Effector memory CD8-positive, alpha-beta T cell (primary cell): Measurements from ENCODE around the gene KCNIP4.

Experiments used
- ATAC-seq: fragments of 150-1000 bp; cut with Tn5 transposase; replicated peaks from 2 replicates; pipeline ENCODE4 v1.10.0; 2021; ENCODE audit warnings: mild to moderate bottlenecking, moderate library complexity
- DNase-seq, 3 experiments: peaks; one replicate each; pipeline ENCODE4 v3.0.0; 2021
- H3K27ac Mint-ChIP-seq, 2 donors: one replicate each; pipeline ENCODE4 v1.8.0; 2022; ENCODE audit warnings: mild to moderate bottlenecking in 2 of 2, mixed read lengths in 2 of 2, moderate library complexity in 2 of 2
- H3K27me3 Mint-ChIP-seq, 2 donors: one replicate each; pipeline ENCODE4 v1.8.0; 2022; ENCODE audit warnings: mixed read lengths in 2 of 2
- H3K36me3 Mint-ChIP-seq: one replicate; pipeline ENCODE4 v1.8.0; 2022; ENCODE audit warnings: mild to moderate bottlenecking, moderate library complexity, mixed read lengths; ENCODE audit not compliant: insufficient read depth
- H3K4me1 Mint-ChIP-seq, 2 donors: one replicate each; pipeline ENCODE4 v1.8.0; 2022; ENCODE audit warnings: low read depth in 2 of 2, mixed read lengths in 2 of 2
- H3K4me3 Mint-ChIP-seq, 2 donors: one replicate each; pipeline ENCODE4 v1.8.0; 2022; ENCODE audit warnings: mild to moderate bottlenecking in 2 of 2, mixed read lengths in 2 of 2, moderate library complexity in 2 of 2
- H3K9me3 Mint-ChIP-seq, 2 donors: one replicate each; pipeline ENCODE4 v1.8.0; 2022; ENCODE audit warnings: mixed read lengths in 2 of 2

Gene KCNIP4

GRCh38 chr4:20723463-20723862 is 1225.1 kb downstream of the KCNIP4 start:
- Mint-ChIP-seq H3K9me3 (peaks cover 0 to 2% of the 10 kb centered on the region in 2 donors), H3K27me3 (no peaks in the 10 kb centered on the region), H3K36me3 (peaks cover 23% of the 10 kb centered on the region), H3K27ac (peak overlapping the region in 1 of 2 donors; percentile 21), H3K4me1 (no peaks in the 10 kb centered on the region), H3K4me3 (no peak overlapping the region)
- ATAC-seq = no peak
- no peak for DNase-seq

- H3K4me3 Mint-ChIP-seq = no peak overlapping the region
- ATAC-seq (no peak), DNase-seq (no peak)
- peak overlapping the region in 1 of 2 donors; percentile 21 for H3K27ac Mint-ChIP-seq
- H3K4me1 Mint-ChIP-seq = peaks cover 0 to 3% of the 10 kb centered on the region in 2 donors
- H3K36me3 Mint-ChIP-seq = peaks cover 23% of the 10 kb centered on the region
- H3K9me3 Mint-ChIP-seq = peaks cover 0 to 2% of the 10 kb centered on the region in 2 donors
- H3K27me3 Mint-ChIP-seq = no peaks in the 10 kb centered on the region
Measured at GRCh38 chr4:20723019-20723418, 1225.6 kb downstream of the KCNIP4 start.

GRCh38 chr4:20711335-20711734 is 1237.2 kb downstream of the KCNIP4 start:
- ATAC-seq = no peak
- no peak for DNase-seq
- H3K36me3 Mint-ChIP-seq = peaks cover 38% of the 10 kb centered on the region
- peaks cover 0 to under 1% of the 10 kb centered on the region in 2 donors for H3K9me3 Mint-ChIP-seq
- peak overlapping the region in 1 of 2 donors; percentile 59 for H3K27ac Mint-ChIP-seq
- no peak overlapping the region for H3K4me3 Mint-ChIP-seq
- no peaks in the 10 kb centered on the region for H3K27me3 Mint-ChIP-seq
- peaks cover 0 to 4% of the 10 kb centered on the region in 2 donors for H3K4me1 Mint-ChIP-seq

- Mint-ChIP-seq H3K27me3 (peaks cover 6 to 7% of the 10 kb centered on the region in 2 donors), H3K27ac (peak within 1 kb of the TSS; percentile 98 to 99), H3K36me3 (peaks cover 28% of the 10 kb centered on the region), H3K4me3 (peak within 1 kb of the TSS; percentile 93 to 96), H3K9me3 (no peaks in the 10 kb centered on the region), H3K4me1 (peaks cover 17 to 21% of the 10 kb centered on the region in 2 donors)
- ATAC-seq (peak; percentile 96), DNase-seq (peak; percentile 88 to 90 (median 90))
Measured at GRCh38 chr4:20700007-20700761, 1248.4 kb downstream of the KCNIP4 start, which contains the start of gene PACRGL. Gene PACRGL, plus strand, starts transcription at chr4:20700458. Its CDS starts 4,024 bp downstream, at chr4:20704482.

- H3K27ac Mint-ChIP-seq = no peak overlapping the region
- no peak for ATAC-seq
- H3K9me3 Mint-ChIP-seq = no peaks in the 10 kb centered on the region
- H3K27me3 Mint-ChIP-seq = peaks cover 11 to 12% of the 10 kb centered on the region in 2 donors
- peaks cover 19% of the 10 kb centered on the region for H3K36me3 Mint-ChIP-seq
- no peak for DNase-seq
- peak overlapping the region; percentile 93 to 96 for H3K4me3 Mint-ChIP-seq
- H3K4me1 Mint-ChIP-seq = peaks cover 16 to 21% of the 10 kb centered on the region in 2 donors
Measured at GRCh38 chr4:20698820-20699219, 1249.8 kb downstream of the KCNIP4 start.

GRCh38 chr4:20698382-20698781 is 1250.2 kb downstream of the KCNIP4 start:
- Mint-ChIP-seq H3K27me3 (peaks cover 13 to 16% of the 10 kb centered on the region in 2 donors), H3K9me3 (no peaks in the 10 kb centered on the region), H3K27ac (peak overlapping the region in 1 of 2 donors; percentile 35), H3K4me3 (no peak overlapping the region), H3K4me1 (peaks cover 15 to 21% of the 10 kb centered on the region in 2 donors), H3K36me3 (peaks cover 19% of the 10 kb centered on the region)
- ATAC-seq = no peak
- DNase-seq = no peak

- ATAC-seq = no peak
Measured at GRCh38 chr4:20696815-20697214, 1251.8 kb downstream of the KCNIP4 start.

GRCh38 chr4:20687864-20688263 is 1260.7 kb downstream of the KCNIP4 start:
- no peak for DNase-seq
- Mint-ChIP-seq H3K27ac (no peak overlapping the region), H3K9me3 (no peaks in the 10 kb centered on the region), H3K4me3 (no peak overlapping the region), H3K36me3 (no peaks in the 10 kb centered on the region), H3K4me1 (no peaks in the 10 kb centered on the region), H3K27me3 (peaks cover 0 to 8% of the 10 kb centered on the region in 2 donors)
- ATAC-seq = no peak

More at GRCh38 chr4:20696815-20697214, 1251.8 kb downstream of the KCNIP4 start:
- Mint-ChIP-seq H3K4me3 (no peak overlapping the region), H3K36me3 (peaks cover 19% of the 10 kb centered on the region), H3K4me1 (peaks cover 13 to 15% of the 10 kb centered on the region in 2 donors), H3K9me3 (no peaks in the 10 kb centered on the region), H3K27me3 (peaks cover 13 to 16% of the 10 kb centered on the region in 2 donors), H3K27ac (no peak overlapping the region)
- DNase-seq = no peak

- no peaks in the 10 kb centered on the region for H3K4me1 Mint-ChIP-seq
- DNase-seq = no peak
- no peak overlapping the region for H3K27ac Mint-ChIP-seq
- peaks cover 10 to 20% of the 10 kb centered on the region in 2 donors for H3K27me3 Mint-ChIP-seq
- ATAC-seq = no peak
- no peak overlapping the region for H3K4me3 Mint-ChIP-seq
- H3K9me3 Mint-ChIP-seq = no peaks in the 10 kb centered on the region
- H3K36me3 Mint-ChIP-seq = no peaks in the 10 kb centered on the region
Measured at GRCh38 chr4:20684852-20685763, 1263.5 kb downstream of the KCNIP4 start.

- no peak overlapping the region for H3K4me3 Mint-ChIP-seq
- no peaks in the 10 kb centered on the region for H3K36me3 Mint-ChIP-seq
- peaks cover 10 to 17% of the 10 kb centered on the region in 2 donors for H3K27me3 Mint-ChIP-seq
- no peak for ATAC-seq
- no peaks in the 10 kb centered on the region for H3K4me1 Mint-ChIP-seq
- H3K27ac Mint-ChIP-seq = no peak overlapping the region
- DNase-seq = no peak
- H3K9me3 Mint-ChIP-seq = no peaks in the 10 kb centered on the region
Measured at GRCh38 chr4:20683766-20684165, 1264.8 kb downstream of the KCNIP4 start.

GRCh38 chr4:20682853-20683252 is 1265.7 kb downstream of the KCNIP4 start:
- Mint-ChIP-seq H3K27ac (no peak overlapping the region), H3K36me3 (no peaks in the 10 kb centered on the region), H3K27me3 (peaks cover 10 to 26% of the 10 kb centered on the region in 2 donors), H3K9me3 (no peaks in the 10 kb centered on the region), H3K4me1 (no peaks in the 10 kb centered on the region), H3K4me3 (no peak overlapping the region)
- ATAC-seq (no peak), DNase-seq (no peak)

GRCh38 chr4:20681271-20681670 is 1267.3 kb downstream of the KCNIP4 start:
- no peak for ATAC-seq
- no peaks in the 10 kb centered on the region for H3K9me3 Mint-ChIP-seq
- H3K4me1 Mint-ChIP-seq = no peaks in the 10 kb centered on the region
- H3K36me3 Mint-ChIP-seq = no peaks in the 10 kb centered on the region
- DNase-seq = no peak
- peaks cover 19 to 42% of the 10 kb centered on the region in 2 donors for H3K27me3 Mint-ChIP-seq
- H3K27ac Mint-ChIP-seq = no peak overlapping the region
- no peak overlapping the region for H3K4me3 Mint-ChIP-seq

GRCh38 chr4:20680736-20681135 is 1267.8 kb downstream of the KCNIP4 start:
- DNase-seq (no peak), ATAC-seq (no peak)
- peaks cover 25 to 47% of the 10 kb centered on the region in 2 donors for H3K27me3 Mint-ChIP-seq
- no peaks in the 10 kb centered on the region for H3K4me1 Mint-ChIP-seq
- H3K27ac Mint-ChIP-seq = no peak overlapping the region
- H3K9me3 Mint-ChIP-seq = no peaks in the 10 kb centered on the region
- H3K4me3 Mint-ChIP-seq = no peak overlapping the region
- no peaks in the 10 kb centered on the region for H3K36me3 Mint-ChIP-seq
